Measurements from ENCODE around the gene REM1. TPM values are rescaled to one million over a fixed set of nuclear protein-coding genes. Genes with fewer than 3 reads are reported as not detected.
A peak's percentile ranks its signal among the peaks of the same experiment; 100 is the strongest.

The REM1 gene
- total and polyA plus RNA-seq, 2 experiments from 2014 or later: not detected

DNA sequence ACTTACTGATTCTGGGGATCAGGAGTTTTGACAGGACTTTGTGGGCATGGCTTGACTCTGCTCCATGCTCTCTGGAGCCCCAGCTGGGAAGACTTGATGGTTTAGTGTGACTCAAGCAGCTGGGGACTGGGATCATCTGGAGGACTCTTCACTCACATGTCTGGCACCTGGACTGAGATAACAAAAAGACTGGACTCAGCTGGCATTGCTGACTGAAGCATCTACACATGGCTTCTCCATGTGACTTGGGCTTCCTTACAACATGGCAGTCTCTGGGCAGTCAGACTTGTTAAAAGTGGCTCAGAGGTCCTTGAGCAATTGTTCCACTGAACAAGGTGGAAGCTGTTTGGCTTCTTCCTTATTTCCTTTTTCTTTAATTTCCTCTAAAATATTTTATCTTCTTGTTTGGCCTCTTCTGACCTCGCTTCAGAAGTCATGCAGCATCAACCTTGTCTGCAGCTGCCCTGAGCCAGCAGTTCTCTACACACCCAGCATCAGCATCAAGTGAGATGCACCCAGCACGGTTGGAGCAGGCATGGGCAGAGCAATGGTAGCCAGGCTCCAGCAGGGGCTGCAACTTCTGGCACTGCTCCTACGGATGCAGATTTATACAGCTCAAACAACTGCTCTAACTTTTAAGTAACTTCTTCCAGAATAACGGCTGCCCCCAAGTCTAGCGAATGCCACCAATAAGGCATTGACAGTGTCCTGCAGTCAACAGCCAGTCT, 33.6 kb downstream of the REM1 start:
- H3K27ac ChIP-seq: no peak overlapping the region
- no peaks in the 10 kb centered on the region for H3K9me2 ChIP-seq (ENCODE audit: insufficient read depth)
- no peak overlapping the region for H2AFZ ChIP-seq
- no peaks in the 10 kb centered on the region for H3F3A ChIP-seq (ENCODE audit: insufficient read depth)
- H3K79me2 ChIP-seq (ENCODE audit: insufficient read depth): no peaks in the 10 kb centered on the region
- in situ Hi-C loops (cut with MboI): no loop called here
- H3K4me3 ChIP-seq: no peak overlapping the region
- H3K9me3 ChIP-seq (ENCODE audit: low read depth): no peaks in the 10 kb centered on the region
- no peaks in the 10 kb centered on the region for H3K4me1 ChIP-seq (ENCODE audit: insufficient read depth)
- H3K27me3 ChIP-seq (replicated peaks; ENCODE audit: insufficient read depth): no peaks in the 10 kb centered on the region
- no peaks in the 10 kb centered on the region for H3K36me3 ChIP-seq (ENCODE audit: low read depth)
- no peak overlapping the region for H3K9ac ChIP-seq
- no peak for TF ChIP-seq EZH2phosphoT487 (IDR thresholded peaks at IDR 0.05; ENCODE audit: insufficient read depth, low read depth)
- TF ChIP-seq EZH2 (IDR thresholded peaks at IDR 0.05; ENCODE audit: insufficient read depth, poor library complexity, severe bottlenecking): no peak
- H4K20me1 ChIP-seq (ENCODE audit: insufficient read depth): no peaks in the 10 kb centered on the region
- DNase-seq: no peak
- H3K4me2 ChIP-seq (ENCODE audit: unreplicated experiment): no peak overlapping the region
- WGBS, 2 experiments (ENCODE audit: low coverage in 1 of 2, low lambda C conversion rate in 2 of 2, missing lambda C conversion rate in 2 of 2): 56% methylated on average over 5 of the region's 5 CpGs

DNA sequence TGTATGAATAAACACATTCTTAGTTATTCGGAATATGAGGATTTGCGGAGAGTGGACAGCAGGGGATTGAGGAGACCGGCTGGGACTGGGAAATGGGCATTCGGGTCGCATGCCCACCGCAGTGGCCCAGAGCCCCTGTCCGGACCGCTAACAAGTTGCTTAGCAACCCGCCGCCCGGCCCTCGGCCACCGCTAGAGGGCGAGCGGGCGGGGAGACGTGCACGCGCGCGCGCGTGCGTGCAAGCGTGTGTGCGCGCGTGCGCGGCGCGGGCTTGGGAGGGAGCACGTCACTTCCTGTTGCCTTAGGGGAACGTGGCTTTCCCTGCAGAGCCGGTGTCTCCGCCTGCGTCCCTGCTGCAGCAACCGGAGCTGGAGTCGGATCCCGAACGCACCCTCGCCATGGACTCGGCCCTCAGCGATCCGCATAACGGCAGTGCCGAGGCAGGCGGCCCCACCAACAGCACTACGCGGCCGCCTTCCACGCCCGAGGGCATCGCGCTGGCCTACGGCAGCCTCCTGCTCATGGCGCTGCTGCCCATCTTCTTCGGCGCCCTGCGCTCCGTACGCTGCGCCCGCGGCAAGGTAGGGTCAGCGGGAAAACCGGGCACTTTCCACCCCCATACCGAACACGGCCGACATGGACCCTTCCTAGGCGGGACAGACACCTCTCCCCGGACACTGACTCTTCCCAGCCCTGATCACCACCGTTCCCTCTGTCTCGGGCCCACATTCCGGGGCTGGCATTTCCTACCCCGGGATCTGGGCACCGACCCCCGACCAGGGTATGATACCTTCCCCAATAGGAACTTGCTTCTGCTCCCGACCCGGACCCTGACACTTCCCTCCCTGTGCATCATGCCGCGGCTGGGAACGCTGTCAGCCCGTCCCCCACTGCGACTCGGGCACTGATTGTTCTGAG, 39.3 kb downstream of the REM1 start, which contains the start of gene HM13:
Gene HM13 (plus strand): TSS at position 289 of the 918 bp plus-strand sequence. CDS start 110 bp downstream, at position 399.
- H3K9me2 ChIP-seq (ENCODE audit: insufficient read depth): no peaks in the 10 kb centered on the region
- peak within 1 kb of the TSS; percentile 96 for H3K4me3 ChIP-seq
- peaks cover 51% of the 10 kb centered on the region for H3K79me2 ChIP-seq (ENCODE audit: insufficient read depth)
- H3K9ac ChIP-seq: peak within 1 kb of the TSS; percentile 97
- H2AFZ ChIP-seq: peak within 1 kb of the TSS; percentile 88
- peaks cover 25% of the 10 kb centered on the region for H3K4me1 ChIP-seq (ENCODE audit: insufficient read depth)
- no peaks in the 10 kb centered on the region for H3K36me3 ChIP-seq (ENCODE audit: low read depth)
- 1 to 2% methylated on average over 58 to 71 of the region's 86 CpGs for WGBS, 2 experiments (ENCODE audit: low coverage in 1 of 2, low lambda C conversion rate in 2 of 2, missing lambda C conversion rate in 2 of 2)
- H4K20me1 ChIP-seq (ENCODE audit: insufficient read depth): peaks cover 17% of the 10 kb centered on the region; the same call in 1 of the 2 replicates
- peak within 1 kb of the TSS; percentile 97 for H3K4me2 ChIP-seq (ENCODE audit: unreplicated experiment)
- TF ChIP-seq EZH2phosphoT487 (IDR thresholded peaks at IDR 0.05; ENCODE audit: insufficient read depth, low read depth) (no peak), EZH2 (IDR thresholded peaks at IDR 0.05; ENCODE audit: insufficient read depth, poor library complexity, severe bottlenecking) (no peak)
- H3K9me3 ChIP-seq (ENCODE audit: low read depth): no peaks in the 10 kb centered on the region
- no peaks in the 10 kb centered on the region for H3K27me3 ChIP-seq (replicated peaks; ENCODE audit: insufficient read depth)
- peak within 1 kb of the TSS; percentile 79 for H3K27ac ChIP-seq
- peaks cover 11% of the 10 kb centered on the region; the same call in 1 of the 2 replicates for H3F3A ChIP-seq (ENCODE audit: insufficient read depth)
- DNase-seq: peak; percentile 98
- in situ Hi-C loops (cut with MboI): no loop called here

GRCh38 chr20:31515072-31515774, 40.1 kb downstream of the REM1 start:
- peak overlapping the region; percentile 96 for H3K4me3 ChIP-seq
- peaks cover 59% of the 10 kb centered on the region for H3K79me2 ChIP-seq (ENCODE audit: insufficient read depth)
- H3F3A ChIP-seq (ENCODE audit: insufficient read depth): peaks cover 13% of the 10 kb centered on the region; the same call in 1 of the 2 replicates
- H3K4me1 ChIP-seq (ENCODE audit: insufficient read depth): peaks cover 25% of the 10 kb centered on the region
- no peak for TF ChIP-seq EZH2phosphoT487 (IDR thresholded peaks at IDR 0.05; ENCODE audit: insufficient read depth, low read depth)
- TF ChIP-seq EZH2 (IDR thresholded peaks at IDR 0.05; ENCODE audit: insufficient read depth, poor library complexity, severe bottlenecking): no peak
- WGBS, 2 experiments (ENCODE audit: low coverage in 1 of 2, low lambda C conversion rate in 2 of 2, missing lambda C conversion rate in 2 of 2): 2% methylated on average over 4 of the region's 4 CpGs
- no peaks in the 10 kb centered on the region for H3K9me2 ChIP-seq (ENCODE audit: insufficient read depth)
- in situ Hi-C loops (cut with MboI): no loop called here
- peak overlapping the region; percentile 97 for H3K9ac ChIP-seq
- H4K20me1 ChIP-seq (ENCODE audit: insufficient read depth): peaks cover 18% of the 10 kb centered on the region; the same call in 1 of the 2 replicates
- no peaks in the 10 kb centered on the region for H3K36me3 ChIP-seq (ENCODE audit: low read depth)
- H3K9me3 ChIP-seq (ENCODE audit: low read depth): no peaks in the 10 kb centered on the region
- H3K27ac ChIP-seq: peak overlapping the region; percentile 79
- no peak for DNase-seq
- no peaks in the 10 kb centered on the region for H3K27me3 ChIP-seq (replicated peaks; ENCODE audit: insufficient read depth)
- H3K4me2 ChIP-seq (ENCODE audit: unreplicated experiment): peak overlapping the region; percentile 97
- peak overlapping the region; percentile 73 for H2AFZ ChIP-seq

DNA sequence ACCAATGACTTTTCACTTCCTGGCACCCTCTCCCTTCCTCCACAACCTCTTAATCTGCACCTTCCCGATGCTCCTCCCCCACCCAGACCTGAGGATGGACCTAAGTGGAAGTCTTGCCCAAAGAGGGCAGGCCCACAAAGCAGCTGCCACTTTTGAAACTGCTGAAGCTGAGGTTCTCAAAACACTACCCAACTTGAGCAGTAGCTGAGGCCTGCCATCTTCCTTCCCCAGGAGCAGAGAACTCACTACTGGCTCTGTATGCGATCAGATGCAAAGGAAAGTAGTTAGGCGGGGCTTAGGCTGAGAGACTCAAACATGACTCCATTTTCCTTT, 40.7 kb downstream of the REM1 start:
- Histone ChIP-seq H3K4me3 (peak overlapping the region; percentile 96), H3K27ac (peak overlapping the region; percentile 79), H3K9me3 (ENCODE audit: low read depth) (no peaks in the 10 kb centered on the region), H3K9ac (peak overlapping the region; percentile 97), H3F3A (ENCODE audit: insufficient read depth) (peaks cover 16% of the 10 kb centered on the region; the same call in 1 of the 2 replicates), H3K79me2 (ENCODE audit: insufficient read depth) (peaks cover 65% of the 10 kb centered on the region), H3K27me3 (replicated peaks; ENCODE audit: insufficient read depth) (no peaks in the 10 kb centered on the region), H3K4me1 (ENCODE audit: insufficient read depth) (peaks cover 25% of the 10 kb centered on the region), H2AFZ (no peak overlapping the region), H4K20me1 (ENCODE audit: insufficient read depth) (peaks cover 18% of the 10 kb centered on the region; the same call in 1 of the 2 replicates), H3K36me3 (ENCODE audit: low read depth) (no peaks in the 10 kb centered on the region), H3K9me2 (ENCODE audit: insufficient read depth) (no peaks in the 10 kb centered on the region), H3K4me2 (ENCODE audit: unreplicated experiment) (peak overlapping the region; percentile 97)
- peak; percentile 26 for DNase-seq
- TF ChIP-seq EZH2phosphoT487 (IDR thresholded peaks at IDR 0.05; ENCODE audit: insufficient read depth, low read depth): no peak
- no peak for TF ChIP-seq EZH2 (IDR thresholded peaks at IDR 0.05; ENCODE audit: insufficient read depth, poor library complexity, severe bottlenecking)
- in situ Hi-C loops (cut with MboI): no loop called here
- 73% methylated on average over 3 of the region's 3 CpGs for WGBS, 2 experiments (ENCODE audit: low coverage in 1 of 2, low lambda C conversion rate in 2 of 2, missing lambda C conversion rate in 2 of 2)

All from GM23248 (cell line).